Activated CD4-positive, CD25-positive, alpha-beta regulatory T cell treated with anti-CD3 and anti-CD28 coated beads, Interleukin-2, amount 50 U/mL, for 72 hours (primary cell): Measurements from ENCODE around the gene SCYGR6.
"Not testable (repeated sequence)": the region's sequence is repeated elsewhere in the genome, so short reads cannot be mapped to it uniquely, and the experiment has no call there.

ENCODE experiments used
- DNase-seq: peaks from one replicate; pipeline ENCODE4 v3.0.0; 2021

SCYGR6 gene, protein sequence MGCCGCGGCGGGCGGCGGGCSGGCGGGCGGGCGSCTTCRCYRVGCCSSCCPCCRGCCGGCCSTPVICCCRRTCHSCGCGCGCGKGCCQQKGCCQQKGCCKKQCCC

DNA sequence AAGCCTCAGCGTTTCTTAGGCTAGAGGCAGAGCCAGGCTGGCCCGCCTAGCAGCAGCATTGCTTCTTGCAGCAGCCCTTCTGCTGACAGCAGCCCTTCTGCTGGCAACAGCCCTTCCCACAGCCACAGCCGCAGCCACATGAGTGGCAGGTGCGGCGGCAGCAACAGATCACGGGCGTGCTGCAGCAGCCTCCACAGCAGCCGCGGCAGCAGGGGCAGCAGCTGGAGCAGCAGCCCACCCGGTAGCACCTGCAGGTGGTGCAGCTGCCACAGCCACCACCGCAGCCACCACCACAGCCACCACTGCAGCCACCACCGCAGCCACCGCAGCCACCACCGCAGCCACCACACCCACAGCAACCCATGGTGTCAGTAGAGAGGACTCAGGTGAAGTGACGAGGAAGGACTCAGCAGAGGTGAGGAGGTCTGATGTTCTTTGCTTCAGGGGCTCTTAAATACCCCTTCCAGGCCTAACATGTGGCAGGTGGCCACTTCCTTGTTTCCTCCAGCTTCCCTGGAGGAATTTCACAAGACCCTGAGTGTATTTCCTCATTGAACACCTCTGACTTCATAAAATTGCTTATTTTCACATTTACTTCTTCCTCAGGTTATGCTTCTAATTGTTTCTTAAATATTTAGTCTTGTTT, at the start of gene SCYGR6:
TSS of gene SCYGR6 (minus strand) at position 364 of the 646 bp plus-strand sequence. CDS start at position 364, 0 bp downstream.
- no peak for DNase-seq

DNA sequence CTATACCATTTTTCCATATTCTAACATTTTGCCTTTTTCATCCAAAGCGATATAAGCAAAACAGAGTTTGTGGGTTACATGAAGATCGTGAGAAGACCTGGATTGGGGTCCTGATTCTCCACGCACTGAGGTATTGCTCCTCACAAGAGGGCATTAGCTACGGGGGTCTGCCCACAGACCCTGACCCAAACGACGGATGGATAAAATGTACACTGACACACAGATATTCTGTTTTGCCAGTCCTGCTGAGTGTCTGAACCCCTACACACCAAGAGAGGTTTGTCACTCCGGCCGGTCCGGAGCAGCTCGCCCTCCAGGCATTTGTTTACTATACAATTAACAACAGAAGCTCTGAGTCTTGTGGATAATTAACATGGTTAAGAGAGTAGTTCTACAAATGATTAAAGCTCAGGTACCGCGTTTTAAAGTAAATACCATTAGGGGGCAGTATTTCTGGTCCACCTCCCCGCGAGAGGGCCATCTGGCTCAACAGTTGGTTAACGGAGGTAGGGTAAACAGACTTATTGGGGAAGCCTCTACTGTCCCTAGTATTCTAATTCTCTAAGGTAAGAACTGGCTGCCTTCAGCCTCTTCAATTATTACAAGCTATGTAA, 49.6 kb upstream of the SCYGR6 start:
- no peak for DNase-seq

DNA sequence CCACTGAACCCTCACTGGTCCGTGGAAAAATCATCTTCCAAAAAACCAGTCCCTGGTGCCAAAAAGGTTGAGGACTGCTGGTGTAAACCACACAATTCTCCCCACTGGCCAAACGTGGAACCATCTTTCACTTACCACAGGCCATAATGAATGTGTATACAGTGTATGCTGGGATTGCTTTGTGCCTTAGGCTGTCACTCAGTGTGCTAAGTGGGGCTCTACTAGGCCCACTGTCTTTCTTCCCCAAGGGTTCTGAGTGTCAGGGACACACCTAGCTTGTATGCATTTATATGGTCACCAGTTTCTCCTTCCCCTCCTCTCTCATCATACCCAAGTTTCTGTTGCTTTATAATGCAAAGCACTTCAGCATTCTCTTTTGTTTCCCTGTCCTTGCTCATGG, 48.4 kb upstream of the SCYGR6 start:
- no peak for DNase-seq

DNA sequence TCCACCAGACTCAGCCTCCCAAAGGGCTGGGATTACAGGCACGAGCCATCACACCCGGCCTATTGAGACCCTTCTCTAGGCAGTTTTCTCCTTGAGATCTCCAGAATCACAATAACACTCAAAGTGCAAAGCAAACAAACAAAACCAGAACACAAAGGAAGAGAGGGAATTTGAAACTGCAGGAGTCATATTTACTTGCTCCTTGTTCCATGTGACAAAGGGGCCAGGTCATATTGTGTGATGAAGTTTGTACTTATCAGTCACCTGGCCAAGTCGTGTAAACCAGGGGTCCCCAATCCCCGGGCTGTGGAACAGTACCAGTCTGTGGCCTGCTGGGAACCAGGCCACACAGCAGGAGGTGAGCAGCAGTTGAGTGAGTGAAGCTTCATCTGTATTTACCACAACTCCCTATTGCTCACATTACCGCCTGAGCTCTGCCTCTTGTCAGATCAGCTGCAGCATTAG, 47.7 kb upstream of the SCYGR6 start:
- DNase-seq = no peak

DNA sequence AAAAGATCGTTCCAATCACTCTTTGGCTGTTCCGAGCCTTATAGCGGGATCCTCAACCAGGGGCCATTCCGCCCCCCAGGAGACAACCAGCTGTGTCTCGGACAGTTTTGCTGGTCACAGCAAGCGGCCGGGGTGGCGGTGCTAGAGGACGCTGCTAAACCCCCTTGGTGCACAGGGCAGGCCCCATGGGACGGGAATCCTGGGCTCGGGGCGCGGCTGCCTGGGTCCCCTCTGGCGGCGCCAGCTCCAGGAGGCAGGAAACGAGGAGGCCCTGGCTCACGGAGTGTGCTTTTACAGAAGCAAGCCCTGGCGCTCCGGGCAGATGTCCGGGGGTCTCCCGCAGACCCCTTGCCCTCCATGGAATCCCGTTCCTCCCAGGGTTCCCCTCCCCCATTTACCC, 43.3 kb upstream of the SCYGR6 start:
- DNase-seq = no peak

DNA sequence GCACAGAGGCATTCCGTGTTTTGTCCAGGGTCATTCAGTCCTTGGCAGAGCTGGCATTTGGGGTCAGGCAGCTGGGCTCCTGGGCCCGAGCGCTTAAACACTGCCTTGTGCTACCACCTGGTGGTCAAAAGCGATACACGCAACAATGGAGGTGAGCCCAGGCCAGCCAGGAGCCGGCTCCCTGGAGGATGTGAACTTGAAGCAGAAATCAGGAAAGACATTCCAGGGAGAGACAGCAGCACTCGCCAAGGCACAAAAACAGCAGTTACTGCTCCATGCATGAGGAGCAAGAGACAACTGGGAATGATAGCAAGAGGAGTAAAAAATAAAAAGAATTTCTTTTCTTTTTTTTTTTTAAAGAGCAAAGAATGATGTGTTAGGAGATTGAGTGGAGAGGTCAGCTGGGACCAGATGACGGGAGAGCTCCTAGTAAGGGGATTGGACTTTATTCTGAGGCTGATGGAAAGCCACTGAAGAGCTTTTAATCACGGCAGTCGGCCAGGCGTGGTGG, 41.9 kb upstream of the SCYGR6 start:
- peak; percentile 57 for DNase-seq

DNA sequence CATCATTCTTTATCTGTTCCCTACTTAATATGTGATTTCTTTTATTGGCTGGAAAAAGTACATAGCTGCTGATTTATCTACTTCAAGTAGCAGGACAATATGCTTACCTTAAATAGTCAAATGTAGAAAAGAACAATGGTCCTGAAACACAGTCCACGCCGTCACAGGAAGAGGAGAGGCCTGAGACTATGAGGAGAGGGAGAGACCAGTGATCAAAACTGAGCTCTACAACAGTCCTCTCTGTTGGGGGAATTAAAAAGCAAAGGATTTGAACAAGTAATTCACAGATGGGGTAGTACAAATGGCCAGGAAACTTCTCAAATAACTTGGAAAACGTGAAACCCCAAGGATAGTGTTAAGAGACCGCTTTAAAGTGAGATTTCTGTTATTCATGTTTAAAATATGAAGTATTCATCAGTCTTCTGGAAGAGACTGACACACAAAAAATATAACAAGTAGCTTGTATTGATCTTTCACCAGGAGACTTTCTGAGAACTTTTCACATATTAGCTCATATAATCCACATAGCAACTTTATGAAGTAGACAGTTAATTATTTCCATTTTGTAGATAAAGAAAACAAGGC, 41.3 kb upstream of the SCYGR6 start:
- no peak for DNase-seq

DNA sequence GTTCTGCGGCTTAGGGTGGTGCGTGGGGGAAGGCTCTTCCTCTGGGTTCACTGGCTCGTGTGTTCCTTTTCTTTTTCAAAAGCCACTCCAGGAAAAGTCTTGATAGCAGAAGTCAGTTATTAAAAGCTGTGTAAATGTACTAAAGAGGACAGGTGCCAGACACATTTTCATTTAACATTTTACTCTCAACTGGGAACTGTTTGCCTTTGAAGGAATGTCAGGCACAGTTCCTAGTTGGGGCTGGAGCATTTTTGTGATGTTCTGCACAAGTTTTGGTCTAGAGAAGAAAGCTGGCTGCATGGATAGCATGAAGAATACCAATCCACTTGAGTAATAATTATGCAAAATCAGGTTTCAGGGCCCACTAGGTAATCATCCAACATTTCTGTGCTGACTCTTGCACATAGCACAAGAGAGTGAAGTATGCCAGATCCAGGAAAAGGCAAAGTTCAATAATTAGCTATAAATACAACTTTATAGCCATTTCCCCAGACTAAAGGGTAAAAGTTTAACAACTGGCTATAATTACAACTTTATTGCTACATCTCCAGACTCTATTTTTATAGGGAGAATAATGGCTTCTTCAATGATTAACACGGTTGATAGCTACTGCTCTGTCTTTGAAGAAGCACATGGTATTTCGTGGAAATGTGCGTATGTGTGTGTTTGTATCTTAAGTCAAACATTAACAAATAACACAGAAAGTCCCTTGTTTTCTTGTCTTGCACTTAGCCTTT, 37.4 kb upstream of the SCYGR6 start:
- DNase-seq = no peak

DNA sequence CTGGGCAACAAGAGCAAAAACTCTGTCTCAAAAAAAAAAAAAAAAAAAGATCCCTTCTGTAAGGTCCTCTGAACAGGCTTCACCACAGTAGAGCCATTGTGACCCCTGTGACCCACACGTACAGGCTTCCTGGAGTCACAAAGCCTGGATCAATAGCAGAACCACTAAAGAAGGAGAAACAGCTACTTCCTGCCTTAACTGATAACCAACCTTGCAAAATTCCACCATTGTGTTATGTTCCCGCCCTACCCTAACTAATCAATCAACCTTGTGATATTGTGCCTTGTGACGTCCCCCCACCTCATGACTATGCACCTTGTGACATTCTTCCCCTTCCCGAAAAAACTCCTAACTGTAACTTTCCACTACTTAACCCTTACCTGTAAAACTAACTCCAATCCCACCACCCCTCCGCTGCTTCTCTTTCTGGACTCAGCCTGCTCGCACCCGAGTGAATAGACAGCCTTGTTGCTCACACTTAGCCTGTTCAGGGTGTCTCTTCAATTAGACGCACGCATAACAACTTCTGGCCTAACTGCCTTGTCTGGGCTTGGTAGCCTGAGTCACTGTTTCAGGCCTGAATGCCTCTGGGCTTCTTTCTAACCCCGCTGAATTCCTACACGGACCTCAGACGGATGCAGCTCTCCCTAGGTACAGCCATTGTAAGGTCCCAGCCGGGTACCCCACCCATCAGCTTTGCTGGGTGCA, 35.0 kb upstream of the SCYGR6 start:
- no peak for DNase-seq

DNA sequence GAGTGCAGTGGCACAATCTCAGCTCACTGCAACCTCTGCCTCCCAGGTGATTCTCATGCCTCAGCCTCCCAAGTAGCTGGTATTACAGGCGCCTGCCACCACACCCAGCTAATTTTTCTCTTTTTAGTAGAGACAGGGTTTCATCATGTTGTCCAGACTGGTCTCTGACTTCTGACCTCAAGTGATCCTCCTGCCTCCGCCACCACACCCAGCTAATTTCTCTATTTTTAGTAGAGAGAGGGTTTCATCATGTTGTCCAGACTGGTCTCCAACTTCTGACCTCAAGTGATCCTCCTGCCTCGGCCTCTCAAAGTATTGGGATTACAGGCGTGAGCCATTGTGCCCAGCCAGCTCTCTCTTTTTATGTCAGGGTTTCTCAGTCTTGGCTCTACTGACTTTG, 31.7 kb upstream of the SCYGR6 start:
- DNase-seq = not testable (repeated sequence)

DNA sequence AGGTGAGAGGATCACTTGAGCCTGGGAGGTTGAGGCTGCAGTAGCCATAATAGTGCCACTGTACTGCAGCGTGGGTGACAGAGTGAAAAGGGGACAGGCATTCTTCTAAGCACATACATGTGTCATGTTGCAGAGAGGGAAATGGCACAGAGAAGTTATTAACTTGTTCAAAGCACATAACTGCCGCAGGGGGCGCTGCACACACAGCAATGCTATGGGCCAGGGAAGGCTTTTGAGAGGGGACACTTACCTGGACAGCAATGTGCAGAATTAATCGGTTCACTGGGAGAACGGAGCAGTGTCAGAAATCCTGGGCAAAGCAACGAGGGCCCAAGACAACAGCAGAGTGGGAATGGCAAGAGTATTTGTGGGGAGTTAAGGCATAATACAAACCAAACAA, 23.5 kb upstream of the SCYGR6 start:
- DNase-seq = no peak

DNA sequence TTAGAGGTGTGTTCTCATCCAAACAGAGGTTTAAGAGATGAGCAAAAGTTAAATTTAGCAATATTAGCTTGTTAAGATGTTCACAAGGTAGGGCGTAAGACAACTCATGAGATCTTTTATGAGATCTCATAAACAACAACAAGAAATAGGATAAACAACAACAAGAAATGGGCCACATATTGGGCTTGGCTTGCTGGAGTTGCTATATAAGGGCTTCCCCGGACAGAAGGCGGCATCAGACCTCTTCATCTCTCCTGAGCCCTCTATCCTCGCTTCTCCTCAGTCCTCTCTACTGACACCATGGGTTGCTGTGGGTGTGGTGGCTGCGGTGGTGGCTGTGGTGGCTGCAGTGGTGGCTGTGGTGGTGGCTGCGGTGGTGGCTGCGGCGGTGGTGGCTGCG, 21.0 kb upstream of the SCYGR6 start, which contains the start of gene SCYGR8:
TSS of gene SCYGR8 (plus strand) at position 301 of the 400 bp plus-strand sequence. CDS start at position 301, 0 bp downstream.
- no peak for DNase-seq

DNA sequence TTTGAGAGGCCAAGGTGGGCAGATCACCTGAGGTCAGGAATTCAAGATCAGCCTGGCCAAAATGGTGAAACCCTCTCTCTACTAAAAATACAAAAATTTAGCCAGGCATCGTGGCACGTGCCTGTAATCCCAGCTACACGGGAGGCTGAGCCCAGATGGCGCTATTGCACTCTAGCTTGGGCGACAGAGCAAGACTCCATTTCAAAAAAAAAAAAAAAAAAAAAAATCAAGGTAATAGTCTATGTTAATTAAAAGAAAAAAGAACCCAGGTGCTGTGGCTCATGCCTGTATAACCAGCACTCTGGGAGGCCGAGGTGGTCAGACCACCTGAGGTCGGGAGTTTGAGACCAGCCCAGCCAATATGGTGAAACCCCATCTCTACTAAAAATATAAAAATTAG, 16.1 kb upstream of the SCYGR6 start:
- not testable (repeated sequence) for DNase-seq

DNA sequence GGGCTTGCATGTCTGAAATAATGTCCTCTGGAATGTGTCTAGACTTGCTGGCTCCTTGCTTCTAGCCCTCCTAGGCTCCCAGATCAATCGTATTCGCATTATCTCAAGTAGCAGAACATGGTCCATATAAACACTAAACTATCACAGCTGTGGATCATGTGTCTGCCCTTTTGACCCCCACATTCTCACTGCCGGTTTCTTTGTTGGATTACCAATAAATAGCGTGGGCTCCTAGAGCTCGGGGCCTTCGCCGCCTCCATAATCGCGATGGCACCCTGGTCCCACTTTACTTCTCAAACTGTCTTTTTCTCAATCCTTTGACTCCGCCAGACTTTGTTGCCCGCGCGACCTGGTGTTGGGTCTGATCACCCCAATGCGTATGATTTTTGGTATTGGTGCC, 14.8 kb upstream of the SCYGR6 start:
- DNase-seq = no peak

DNA sequence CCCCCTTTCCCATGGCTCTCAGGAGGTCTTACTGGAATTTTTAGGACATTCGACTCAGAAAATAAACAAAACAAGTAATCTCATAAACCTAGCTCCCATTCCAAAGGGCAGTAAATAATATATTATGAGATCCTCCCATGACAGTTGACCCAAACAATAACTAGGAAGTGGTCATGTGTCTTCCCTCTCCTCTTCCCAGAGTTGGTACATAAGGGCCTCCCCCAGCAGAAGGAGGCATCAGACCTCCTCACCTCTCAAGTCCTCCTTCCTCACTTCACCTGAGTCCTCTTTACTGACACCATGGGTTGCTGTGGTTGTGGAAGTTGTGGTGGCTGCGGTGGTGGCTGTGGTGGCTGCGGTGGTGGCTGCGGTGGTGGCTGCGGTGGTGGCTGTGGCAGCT, 3.5 kb upstream of the SCYGR6 start, which contains the start of gene SCYGR7:
TSS of gene SCYGR7 (plus strand) at position 301 of the 400 bp plus-strand sequence. CDS start at position 301, 0 bp downstream.
- no peak for DNase-seq

DNA sequence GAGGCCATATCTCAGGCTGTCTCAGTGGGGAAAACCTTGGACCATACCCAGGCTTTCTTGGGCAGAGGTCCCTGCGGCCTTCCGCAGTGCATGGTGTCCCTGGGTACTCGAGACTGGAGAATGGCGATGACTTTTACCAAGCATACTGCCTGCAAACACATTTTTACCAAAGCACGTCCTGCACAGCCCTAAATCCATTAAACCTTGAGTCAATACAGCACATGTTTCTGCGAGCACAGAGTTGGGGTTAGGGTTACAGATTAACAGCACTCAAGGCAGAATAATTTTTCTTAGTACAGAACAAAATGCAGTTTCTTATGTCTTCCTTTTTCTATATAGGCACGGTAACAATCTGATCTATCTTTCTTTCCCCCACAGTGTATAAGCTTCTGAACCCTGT, 1.7 kb downstream of the SCYGR6 start:
- not testable (repeated sequence) for DNase-seq

DNA sequence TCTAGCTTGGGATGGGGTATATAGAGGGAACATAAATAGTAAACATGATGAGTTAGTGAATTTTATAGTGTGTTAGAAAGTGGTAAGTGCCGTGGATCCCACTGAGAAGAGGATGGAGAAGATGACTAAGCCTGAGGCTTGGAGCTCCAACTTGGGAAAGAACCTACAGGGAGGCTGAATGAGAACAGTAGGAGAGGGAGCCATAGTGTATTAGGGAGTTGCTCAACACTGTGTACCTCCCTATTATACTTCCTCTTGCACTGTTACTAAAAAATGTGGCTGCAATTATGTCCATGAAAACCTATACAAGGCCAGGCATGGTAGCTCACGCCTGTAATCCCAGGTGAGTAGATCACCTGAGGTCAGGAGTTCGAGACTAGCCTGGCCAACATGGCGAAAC, 3.9 kb downstream of the SCYGR6 start:
- no peak for DNase-seq

DNA sequence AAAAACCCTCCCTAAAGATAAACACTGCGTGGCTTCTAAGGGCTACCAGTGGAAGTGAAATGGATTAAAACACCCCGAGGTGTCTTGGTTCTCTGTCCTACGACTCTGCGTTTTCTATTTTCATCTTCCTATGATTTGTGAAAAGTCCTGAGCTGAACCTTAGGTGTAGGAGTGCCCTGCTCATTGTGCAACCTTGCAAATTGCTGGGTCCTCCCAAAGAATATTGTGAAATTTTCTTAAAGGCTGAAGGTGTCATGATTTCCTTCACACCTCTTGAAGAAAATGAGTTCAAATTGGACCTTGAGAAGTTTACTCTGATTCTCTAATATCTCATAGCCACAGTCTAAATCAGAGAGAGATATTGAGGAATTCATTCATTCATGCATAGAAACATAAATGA, 4.9 kb downstream of the SCYGR6 start:
- no peak for DNase-seq

DNA sequence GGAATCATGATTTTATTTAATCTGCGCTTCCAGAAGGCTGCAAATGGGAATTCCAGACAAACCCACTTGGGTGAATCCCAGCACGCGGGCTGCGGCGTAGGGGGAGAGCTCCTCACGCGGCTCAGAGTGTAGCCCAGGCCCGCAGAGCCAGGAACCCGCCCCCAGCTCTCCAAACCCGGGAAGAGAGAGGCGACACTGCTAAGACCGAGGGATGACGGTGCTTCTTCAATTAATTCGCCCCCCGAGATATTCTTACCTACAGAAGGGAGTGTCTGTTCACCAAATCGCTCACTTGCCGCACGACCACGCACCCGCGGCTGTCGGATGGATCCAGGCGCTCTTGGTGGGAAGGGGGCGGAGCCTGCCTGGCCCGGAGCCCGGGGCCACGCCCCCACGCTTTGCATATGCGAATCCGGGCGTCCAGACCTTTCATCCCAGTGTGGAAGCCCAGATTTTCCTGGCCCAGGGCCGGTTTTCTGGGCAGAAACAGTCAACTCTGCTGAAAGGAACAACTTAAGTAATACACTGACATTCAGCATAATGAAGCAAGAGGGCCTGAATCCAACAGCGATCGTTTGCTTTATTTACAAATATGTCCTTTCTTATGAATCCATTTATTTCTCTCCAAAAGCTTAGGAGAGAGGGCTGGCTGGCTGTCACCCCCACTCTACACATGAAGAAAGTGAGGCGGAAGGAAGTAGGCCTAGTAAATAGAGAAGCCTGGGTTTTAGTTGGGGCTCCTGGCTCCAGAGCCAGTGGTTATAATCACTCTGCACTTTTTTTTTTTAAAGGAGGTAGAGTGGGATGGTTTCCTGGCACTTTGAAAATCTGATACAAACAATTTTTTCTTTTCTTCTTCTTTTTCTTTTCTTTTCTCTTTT, 6.6 kb downstream of the SCYGR6 start, which contains the start of gene SLC19A3:
TSS of gene SLC19A3 (minus strand) at position 342 of the 881 bp plus-strand sequence. CDS start 15,710 bp downstream, outside the sequence.
- DNase-seq = no peak

DNA sequence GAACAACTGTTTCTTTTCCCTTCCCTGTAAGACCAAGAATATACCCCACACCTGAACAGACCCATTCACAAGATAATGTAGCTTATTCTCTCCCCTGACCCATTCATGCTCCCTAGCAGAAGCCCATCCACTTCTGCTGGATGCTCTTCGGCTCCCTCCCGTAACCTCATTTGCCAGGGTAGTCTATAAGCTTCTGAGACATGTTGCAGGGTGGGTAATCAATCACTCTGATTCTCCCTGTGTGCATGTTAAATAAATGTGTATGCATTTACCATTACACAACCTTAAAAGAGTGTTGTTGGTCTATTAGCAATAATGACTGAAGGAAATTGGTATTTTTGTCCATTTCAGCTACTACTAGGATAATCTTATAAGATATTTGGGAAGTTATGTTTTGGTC, 8.1 kb downstream of the SCYGR6 start:
- no peak for DNase-seq

DNA sequence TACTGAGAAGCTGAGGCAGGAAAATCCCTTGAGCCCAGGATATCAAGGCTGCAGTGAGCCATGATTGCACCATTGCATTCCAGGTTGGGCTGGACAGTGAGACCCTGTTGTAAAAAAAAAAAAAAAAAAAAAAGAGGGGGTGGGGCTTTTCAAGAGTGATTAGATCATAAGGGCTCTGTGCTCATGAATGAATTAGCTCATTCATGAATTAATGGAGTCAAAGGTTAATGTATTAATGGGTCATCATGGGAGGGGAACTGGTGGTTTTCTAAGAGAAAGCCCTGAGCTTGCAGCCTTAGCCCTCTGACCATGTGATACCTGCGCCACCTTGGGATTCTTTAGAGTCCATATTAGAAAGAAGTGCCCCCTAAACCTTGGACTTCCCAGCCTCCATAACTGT, 11.3 kb downstream of the SCYGR6 start:
- DNase-seq = no peak
